Measurements from ENCODE around the gene NEDD4.
"Not testable (repeated sequence)": the region's sequence is repeated elsewhere in the genome, so short reads cannot be mapped to it uniquely, and the experiment has no call there.

The NEDD4 gene

GRCh38 chr15:56007053-56007452 lies 13.6 kb upstream of the NEDD4 start:
- FAIRE-seq; DNase-seq (ENCODE audit: extremely low spot score, insufficient read length, low read depth): not testable (repeated sequence)

DNA sequence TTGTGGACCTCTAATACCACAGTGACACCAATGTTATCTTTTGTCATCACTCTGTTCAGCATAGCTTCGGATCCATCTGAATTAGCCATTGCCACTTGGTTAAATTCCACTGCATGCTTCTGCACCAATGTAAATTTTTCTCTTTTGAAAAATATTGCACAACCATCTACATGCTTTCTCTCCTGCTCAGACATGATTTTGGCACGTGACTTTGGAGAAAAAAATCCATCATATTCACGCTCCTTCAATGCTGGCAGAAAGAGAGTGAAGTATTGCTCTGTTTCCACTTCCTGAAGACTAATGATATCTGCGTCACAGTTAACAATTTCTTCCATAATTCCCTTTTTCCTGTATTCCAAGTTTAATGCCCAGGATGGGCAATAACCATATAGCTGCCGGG lies 13.0 kb upstream of the NEDD4 start:
- FAIRE-seq; DNase-seq (ENCODE audit: extremely low spot score, insufficient read length, low read depth): not testable (repeated sequence)

- FAIRE-seq, result peak; percentile 5
- DNase-seq (ENCODE audit: extremely low spot score, insufficient read length, low read depth), result not testable (repeated sequence)
Observed at GRCh38 chr15:56004281-56004680, 10.9 kb upstream of the NEDD4 start.

- DNase-seq (ENCODE audit: extremely low spot score, insufficient read length, low read depth), result not testable (repeated sequence)
- FAIRE-seq, result peak; percentile 9
Observed at GRCh38 chr15:56003777-56004176, 10.4 kb upstream of the NEDD4 start.

DNA sequence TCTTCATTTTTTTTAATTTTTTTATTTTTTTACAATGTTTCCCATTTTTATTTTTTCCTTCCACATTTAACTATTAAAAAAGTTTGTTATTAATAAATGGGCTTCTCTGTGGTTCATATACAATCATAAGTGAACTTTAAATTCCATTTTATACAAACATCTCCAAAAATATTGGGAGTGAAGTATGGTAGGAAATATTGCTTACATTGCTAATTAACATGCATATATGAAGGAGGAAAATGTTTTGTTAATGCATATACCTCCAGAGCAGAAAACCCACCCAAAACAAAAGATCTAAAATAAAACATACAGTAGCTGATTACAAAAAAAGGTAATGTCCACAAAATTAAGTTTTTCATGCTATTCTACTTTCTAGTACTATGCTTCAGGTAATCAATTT lies 9.9 kb upstream of the NEDD4 start:
- not testable (repeated sequence) for FAIRE-seq; DNase-seq (ENCODE audit: extremely low spot score, insufficient read length, low read depth)

GRCh38 chr15:56001471-56002078 lies 8.2 kb upstream of the NEDD4 start:
- FAIRE-seq (no peak), DNase-seq (ENCODE audit: extremely low spot score, insufficient read length, low read depth) (no peak)

- FAIRE-seq (no peak), DNase-seq (ENCODE audit: extremely low spot score, insufficient read length, low read depth) (no peak)
Observed at GRCh38 chr15:55999658-56000057, 6.2 kb upstream of the NEDD4 start.

GRCh38 chr15:55998478-55998877 lies 5.1 kb upstream of the NEDD4 start:
- FAIRE-seq (no peak), DNase-seq (ENCODE audit: extremely low spot score, insufficient read length, low read depth) (no peak)

DNA sequence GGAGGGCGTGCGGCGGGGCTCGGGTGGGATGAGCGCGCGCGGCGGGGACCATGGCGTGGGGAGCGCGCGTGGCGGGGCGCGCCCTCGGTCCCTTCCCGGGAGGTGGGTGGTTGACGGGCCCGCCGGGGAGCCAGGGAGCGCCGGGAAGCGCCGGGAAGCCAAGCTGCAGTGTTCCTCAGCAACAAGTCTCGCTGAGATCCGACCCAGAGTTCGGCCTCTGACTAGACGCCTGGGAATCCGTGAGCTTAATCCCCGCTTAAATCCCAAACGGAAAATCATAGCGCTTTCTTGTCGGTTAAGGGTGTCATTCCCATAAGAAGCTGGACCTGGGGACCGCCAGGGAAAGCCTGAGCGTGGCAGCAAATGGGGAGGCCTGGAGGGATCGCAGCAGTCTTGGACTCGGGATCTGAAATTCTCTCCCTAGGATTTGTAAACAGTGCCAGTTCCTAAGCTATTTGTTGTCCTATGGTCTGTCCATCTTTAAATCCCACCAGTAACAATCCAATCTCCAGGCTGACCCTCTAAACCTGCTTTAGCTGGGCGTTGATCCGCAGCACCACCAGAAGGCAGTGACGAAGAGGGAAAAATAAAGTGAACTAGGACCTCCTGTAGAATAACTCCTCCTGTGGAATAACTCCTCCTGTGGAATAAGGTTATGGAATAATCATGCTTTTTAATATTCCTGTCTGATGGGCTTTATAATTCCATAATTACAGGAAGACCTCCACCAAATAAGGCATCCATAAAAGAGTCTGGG lies 570 bp upstream of the NEDD4 start:
- DNase-seq (ENCODE audit: extremely low spot score, insufficient read length, low read depth), result no peak
- peak; percentile 21 for FAIRE-seq

DNA sequence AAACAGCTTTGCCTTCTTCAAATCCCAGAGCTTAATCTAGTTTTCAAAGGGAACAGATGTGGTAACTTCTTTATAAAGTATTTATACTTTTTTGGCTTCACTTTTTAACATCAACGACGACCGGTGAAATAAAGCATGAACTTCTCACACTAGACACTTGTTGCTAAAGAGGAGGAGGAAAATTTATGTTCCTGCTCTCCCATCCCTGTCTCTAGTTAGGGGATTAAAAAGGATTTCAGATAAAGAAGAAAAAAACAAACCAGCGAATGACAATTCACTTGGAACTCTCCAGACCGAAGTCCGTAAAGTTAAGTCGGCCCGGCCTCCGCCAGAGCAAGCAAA lies 672 bp downstream of the NEDD4 start:
- no peak for DNase-seq (ENCODE audit: extremely low spot score, insufficient read length, low read depth)

DNA sequence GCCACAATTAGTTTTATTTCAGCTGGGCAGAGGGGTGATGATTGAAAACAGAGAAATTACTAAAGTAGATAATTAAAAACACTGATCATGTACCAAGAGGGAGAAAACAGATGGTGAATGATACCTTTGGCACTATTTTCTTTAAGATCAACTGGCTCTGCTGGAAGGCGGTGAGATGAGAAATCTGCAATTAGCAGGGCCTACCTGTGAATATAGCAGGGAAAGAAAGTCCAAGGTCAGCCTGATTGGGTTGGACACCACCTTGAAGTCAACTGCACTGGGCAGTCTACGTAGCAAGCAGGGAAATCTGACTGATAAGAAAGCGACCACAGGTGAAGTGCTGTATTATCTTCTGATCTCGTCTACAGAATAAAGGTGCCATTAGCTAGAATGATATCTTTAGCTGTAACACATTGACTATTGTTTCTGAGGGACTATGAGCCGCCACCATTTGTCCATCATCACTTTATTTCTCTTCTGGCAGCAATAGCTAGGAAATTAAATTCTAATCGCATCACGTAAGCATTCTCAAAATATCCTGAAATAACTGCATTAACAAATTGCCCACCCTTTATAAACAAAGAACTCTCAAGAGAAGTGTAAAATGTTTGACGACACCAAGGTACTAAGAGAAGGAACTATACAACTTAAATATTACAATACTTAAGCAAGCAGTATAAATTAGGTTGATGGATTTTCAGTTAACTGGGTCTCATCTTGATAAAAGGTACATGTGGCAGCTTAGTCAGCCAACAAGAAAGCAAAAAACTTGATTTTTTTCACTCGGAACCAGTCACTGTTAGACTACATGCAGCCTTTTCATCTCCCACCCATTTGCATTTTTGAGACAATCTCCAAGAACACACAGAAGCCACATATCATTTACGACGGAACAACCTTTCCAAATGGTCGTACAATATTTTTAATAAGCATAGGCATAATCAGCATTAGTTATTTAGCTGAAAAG lies 1.3 kb downstream of the NEDD4 start:
- DNase-seq (ENCODE audit: extremely low spot score, insufficient read length, low read depth) (no peak), FAIRE-seq (no peak)

More for the DNA sequence above, 672 bp downstream of the NEDD4 start:
- no peak for FAIRE-seq

- DNase-seq (ENCODE audit: extremely low spot score, insufficient read length, low read depth), result no peak
- FAIRE-seq, result no peak
Observed at GRCh38 chr15:55990998-55991397, 2.4 kb downstream of the NEDD4 start.

DNA sequence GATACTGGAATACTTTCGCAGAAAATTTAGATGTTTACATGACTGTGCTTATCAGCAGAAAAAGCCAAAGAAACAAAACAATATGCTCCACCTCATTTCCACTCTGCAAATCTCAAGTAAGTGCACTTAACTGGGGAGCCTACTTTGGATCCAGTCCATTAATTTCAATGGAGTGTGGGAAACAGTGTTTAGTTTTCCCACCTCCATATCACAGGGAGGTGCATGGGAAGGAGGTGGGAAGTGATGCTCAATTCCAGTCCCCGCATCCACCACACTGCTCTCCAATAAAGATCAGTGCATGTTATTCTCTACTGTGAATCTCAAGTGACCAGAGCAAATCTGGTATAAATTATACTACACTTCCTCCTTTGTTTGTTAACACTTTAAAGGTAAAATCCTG lies 2.9 kb downstream of the NEDD4 start:
- no peak for DNase-seq (ENCODE audit: extremely low spot score, insufficient read length, low read depth)
- FAIRE-seq, result no peak

GRCh38 chr15:55989383-55989782 lies 4.0 kb downstream of the NEDD4 start:
- DNase-seq (ENCODE audit: extremely low spot score, insufficient read length, low read depth) (no peak), FAIRE-seq (no peak)

DNA sequence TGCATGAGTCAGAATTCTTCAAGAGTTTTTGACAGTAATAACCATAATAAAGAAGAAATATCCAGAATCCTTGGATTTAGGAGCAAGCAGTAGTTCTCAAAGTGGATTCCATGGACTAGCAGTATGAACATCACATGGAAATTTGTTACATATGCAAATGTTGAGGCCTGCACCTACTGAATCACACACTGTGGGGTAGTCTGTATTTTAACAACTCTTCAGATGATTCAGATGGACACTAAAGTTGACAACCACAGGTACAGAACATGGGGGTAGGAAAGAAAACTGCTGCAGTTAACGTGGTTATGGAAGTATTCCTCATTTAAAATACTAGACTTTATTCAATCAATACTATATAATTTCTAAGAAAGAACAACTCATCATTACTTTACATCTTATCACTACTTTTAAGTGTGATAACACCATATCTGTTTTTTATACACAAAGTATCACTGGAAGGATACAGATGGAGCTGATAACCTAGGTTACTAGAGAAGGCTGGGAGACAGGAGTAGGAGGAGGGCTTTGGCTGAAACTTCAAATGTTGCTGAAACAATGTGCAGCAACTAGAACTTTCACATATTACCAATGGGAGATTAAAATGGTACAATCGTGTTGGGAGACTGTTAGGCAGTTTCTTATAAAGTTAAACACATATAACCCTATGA lies 11.7 kb downstream of the NEDD4 start:
- DNase-seq (ENCODE audit: extremely low spot score, insufficient read length, low read depth), result no peak
- no peak for FAIRE-seq

GRCh38 chr15:55980511-55980910 lies 12.9 kb downstream of the NEDD4 start:
- no peak for DNase-seq (ENCODE audit: extremely low spot score, insufficient read length, low read depth)
- no peak for FAIRE-seq

DNA sequence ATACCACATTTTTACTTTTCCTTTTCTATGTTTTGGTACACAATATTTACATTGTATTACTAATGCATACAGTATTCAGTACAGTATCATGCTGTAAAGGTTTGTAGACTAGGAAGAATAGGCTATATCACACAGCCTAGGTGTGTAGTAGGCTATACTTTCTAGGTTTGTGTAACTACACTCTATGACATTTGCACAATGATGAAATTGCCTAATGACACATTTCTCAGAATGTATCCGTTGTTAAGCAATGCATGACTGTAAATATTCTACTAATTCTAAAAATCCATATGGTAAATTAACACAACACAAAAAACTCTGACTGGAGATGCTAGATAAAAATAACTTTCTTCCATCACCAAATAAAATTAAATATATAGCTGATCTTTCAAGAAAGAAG lies 16.2 kb downstream of the NEDD4 start:
- no peak for FAIRE-seq

GRCh38 chr15:55970286-55970685 lies 23.1 kb downstream of the NEDD4 start:
- no peak for DNase-seq (ENCODE audit: extremely low spot score, insufficient read length, low read depth)
- no peak for FAIRE-seq

More for the DNA sequence above, 16.2 kb downstream of the NEDD4 start:
- DNase-seq (ENCODE audit: extremely low spot score, insufficient read length, low read depth), result no peak

DNA sequence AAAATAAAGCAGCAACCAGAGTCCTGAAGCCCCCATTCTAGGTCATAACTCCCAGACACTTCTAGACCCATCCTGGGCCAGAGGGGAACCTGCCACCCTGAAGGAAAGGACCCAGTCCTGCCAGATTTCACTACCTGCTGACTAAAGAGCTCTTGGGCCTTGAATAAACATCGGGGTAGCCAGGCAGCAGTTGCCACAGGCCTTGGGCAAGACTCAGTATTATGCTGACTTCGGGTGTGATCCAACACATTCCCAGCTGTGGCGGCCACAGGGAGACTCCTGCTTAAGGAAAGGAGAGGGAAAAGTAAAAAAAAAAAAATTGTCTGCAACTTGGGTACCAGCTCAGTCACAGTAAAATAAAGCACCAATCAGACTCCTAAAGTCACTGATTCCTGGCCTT lies 23.8 kb downstream of the NEDD4 start:
- DNase-seq (ENCODE audit: extremely low spot score, insufficient read length, low read depth), result no peak
- FAIRE-seq, result no peak

GRCh38 chr15:55968923-55969322 lies 24.5 kb downstream of the NEDD4 start:
- FAIRE-seq (no peak), DNase-seq (ENCODE audit: extremely low spot score, insufficient read length, low read depth) (no peak)

All from GM18507 (cell line).